Activated T-cell treated with anti-CD3 and anti-CD28 coated beads for 48 hours (primary cell): ENCODE results near the gene C7orf25.
A peak's percentile ranks its signal among the peaks of the same experiment; 100 is the strongest.

Experiments used
- DNase-seq: peaks from one replicate; pipeline ENCODE4 v3.0.0-alpha.2; 2020; ENCODE audit warnings: low read depth

The C7orf25 gene

DNA sequence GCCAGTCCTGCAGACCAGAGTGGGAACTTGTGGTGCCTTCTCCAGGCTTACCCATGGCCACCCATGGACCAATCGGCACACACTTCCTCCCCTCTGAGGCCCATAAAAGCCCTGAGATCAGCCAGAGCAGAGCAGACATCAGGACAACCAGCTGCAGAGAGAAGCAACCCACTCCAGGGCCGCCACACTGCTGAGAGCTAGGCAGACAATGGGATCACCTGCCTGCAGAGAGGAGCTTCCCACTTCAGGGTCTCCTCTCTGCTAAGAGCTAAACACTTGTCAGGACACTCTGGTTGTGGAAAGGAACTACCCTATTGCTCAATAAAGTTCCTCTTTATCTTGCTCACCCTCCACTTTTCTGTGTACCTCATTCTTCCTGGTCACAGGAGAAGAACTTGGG, 34.0 kb downstream of the C7orf25 start:
- no peak for DNase-seq

DNA sequence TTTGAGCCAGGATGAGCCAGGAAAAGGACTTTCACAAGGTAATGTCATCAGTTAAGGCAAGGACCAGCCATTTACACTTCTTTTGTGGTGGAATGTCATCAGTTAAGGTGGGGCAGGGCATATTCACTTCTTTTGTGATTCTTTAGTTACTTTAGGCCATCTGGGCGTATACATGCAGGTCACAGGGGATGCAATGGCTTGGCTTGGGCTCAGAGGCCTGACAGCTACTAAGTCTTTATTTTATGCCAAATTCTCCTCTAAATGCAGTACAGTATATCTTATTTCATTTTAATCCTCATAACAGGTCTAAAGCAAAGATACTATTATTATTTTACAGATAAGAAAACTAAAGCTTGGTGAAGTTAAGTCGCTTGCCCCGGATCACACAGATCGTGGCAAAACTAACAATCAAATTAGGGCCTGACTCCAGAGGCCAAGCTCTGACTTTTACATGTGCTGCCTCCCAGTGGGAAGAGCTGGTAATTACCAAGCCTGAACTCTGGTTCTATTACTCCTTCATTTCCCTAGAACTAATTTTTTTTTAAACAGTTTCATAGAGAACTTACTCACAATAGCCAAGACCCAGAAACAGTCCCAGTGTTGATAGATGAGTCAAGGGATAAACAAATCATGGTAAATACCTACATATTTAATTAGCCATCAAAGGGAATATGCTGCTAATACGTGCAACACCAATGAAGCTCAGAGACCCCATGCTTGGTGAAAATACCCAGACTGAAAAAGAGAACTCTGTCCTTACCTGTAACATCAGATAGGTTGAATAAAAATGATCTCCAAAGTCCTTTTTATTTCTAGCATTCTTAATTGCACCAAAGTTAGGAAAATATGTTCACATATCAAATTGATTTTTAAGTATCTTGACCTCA, 35.4 kb downstream of the C7orf25 start:
- peak; percentile 51 for DNase-seq

DNA sequence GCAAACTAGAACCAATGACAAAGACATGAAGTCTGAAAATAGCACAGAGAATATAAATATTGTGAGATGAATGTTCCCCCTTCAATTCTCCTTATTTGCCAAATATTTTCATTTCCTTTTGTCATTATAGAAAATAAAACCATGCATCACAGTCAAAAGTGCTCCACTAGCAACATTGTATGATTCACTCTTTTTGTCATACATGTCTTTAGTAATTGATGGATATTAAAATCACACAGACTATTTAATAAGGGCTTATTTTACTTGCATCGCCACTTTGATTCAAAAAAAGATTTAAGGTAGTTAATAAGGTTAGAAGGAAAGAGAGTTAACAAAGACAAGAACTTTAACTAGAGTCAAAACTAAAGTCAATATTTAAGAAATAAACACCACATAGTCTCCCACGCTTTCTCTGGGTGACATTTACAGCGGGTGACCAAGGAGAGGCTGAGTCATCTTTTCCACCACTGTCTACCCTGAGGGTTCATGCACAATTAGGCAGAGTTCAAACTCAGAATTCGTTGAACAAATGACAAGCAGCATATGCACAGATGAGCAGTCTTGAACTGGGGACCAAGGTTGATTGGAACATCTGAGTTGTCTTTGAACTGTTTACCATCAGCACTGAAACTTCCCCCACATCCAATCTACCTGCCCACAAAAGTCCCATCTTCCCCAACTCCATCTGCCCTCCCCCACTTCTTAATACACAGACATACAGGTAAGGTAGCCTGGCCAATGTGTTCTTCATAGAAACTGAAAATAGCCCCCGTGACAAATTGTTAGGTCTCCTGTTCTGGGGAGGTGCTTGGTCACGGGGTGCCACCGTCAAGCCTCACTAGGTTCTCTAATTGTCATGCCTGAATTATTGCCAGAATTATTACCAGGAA, 42.5 kb downstream of the C7orf25 start:
- DNase-seq: peak; percentile 25

DNA sequence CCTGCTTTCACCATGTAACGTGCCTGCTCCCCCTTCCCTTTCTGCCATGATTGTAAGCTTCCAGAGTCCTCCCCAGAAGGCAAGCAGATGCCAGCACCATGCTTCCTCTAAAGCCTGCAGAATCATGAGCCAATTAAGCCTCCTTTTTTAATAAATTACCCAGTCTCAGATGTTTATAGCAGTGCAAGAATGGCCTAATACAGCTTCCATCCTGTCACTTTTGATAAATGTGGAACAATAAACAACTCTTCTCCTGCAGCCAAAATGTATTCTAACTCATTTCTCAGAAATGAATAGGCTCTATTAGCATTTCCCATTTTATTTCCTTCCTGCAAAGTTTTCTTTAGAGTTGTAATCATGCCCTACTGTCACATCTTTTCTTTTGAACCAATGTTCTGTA, 43.4 kb downstream of the C7orf25 start:
- DNase-seq: no peak
